OCI-LY3 (cell line): Measurements from ENCODE around the gene ZNF283.

ENCODE experiments used
- CTCF ChIP-seq: fragments of 200-600, 300-600 bp; sonication (generic); IDR thresholded peaks from 2 replicates; pipeline ENCODE4 v1.5.1; 2014; ENCODE audit warnings: antibody characterized with exemption, low read length, low read depth
- EZH2phosphoT487 ChIP-seq: fragments of 200-600 bp; shearing (Covaris generic); IDR thresholded peaks from 2 replicates; pipeline ENCODE4 v1.6.1; 2018; ENCODE audit warnings: antibody characterized with exemption, mixed run types, low read depth

DNA sequence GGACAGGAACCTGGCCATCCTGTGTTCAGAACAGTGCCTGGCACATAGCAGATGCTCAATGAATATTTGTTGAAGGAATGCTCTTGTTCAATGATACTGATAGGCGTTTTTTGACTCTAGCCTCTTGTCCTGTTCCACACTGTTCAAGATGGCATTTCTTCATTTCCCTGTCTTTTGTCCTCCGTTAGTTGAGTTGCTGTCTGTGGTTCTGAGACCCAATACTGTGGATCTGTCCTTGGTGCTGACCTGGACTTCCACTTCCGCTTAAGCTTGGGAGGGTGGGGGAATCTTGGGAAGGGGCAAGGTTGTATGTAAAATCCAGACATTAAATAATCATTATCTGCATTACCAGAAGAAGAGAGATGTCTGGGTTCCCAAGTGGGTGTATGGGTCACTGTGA lies 38.1 kb upstream of the ZNF283 start:
- TF ChIP-seq CTCF, result no peak
- no peak for TF ChIP-seq EZH2phosphoT487
